NK-92 treated with Interleukin-12 subunit alpha and Interleukin-12 subunit beta, amount 100 ng/mL, for 24 hours (cell line): ENCODE results near the gene HOATZ.

Experiments used
- DNase-seq: peaks from one replicate; lab custom pipeline; 2025; lab: John Stamatoyannopoulos, UW

HOATZ gene

DNA sequence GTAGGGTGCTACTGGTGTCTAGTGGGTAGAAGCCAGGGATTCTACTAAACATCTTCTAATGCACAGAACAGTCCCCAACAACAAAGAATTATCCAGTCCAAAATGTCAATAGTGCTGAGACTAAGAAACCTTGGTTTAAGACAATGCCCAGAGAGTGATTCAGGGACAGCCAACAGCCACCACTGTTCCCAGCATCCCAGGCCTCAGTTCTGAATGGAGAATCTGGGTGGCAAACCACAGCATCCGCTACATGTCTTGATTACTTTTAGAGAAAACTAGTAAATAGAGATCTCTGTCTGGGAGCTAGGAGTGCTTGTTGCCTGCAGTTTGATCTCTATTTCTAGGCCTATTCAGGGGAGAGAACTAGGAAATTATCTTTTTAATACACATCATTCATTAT, 66.8 kb downstream of the HOATZ start:
- DNase-seq, result no peak

DNA sequence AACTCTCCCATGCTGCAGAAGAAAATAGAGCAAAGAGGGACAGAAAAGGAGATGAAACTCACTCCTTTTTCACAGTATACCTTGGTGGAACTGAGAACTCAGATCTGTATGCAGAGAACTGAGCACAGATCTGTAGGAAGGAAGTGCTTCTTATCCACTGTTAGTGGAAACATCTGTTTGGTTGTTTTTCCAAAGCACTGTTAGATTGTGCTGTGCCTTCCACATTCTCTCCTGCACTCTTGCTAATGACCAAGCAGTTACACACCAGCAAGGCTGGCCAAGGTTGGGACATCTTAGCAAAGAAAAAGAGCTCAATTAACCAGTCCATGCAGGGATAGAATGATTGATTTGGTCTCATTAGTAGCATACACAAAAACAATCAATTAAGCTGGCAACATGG, 67.6 kb downstream of the HOATZ start:
- DNase-seq, result no peak

DNA sequence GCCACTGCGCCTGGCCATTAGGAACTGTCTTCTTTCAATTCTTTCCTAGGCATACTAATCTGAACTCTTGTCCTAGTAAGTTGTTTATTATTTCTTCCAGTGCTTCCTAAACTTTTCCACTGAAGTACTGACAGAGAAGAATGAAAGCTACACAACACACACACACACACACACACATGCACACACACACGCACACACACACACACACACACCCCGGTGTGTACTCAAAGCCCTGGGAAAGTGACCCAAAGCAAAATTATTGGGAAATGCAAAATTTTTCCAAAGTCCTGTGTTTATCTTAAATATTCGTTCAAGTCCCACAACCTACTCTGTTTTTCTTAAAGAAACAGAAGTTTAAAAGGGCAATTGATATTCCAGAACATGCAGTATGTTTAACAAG, 68.3 kb downstream of the HOATZ start:
- DNase-seq, result no peak

DNA sequence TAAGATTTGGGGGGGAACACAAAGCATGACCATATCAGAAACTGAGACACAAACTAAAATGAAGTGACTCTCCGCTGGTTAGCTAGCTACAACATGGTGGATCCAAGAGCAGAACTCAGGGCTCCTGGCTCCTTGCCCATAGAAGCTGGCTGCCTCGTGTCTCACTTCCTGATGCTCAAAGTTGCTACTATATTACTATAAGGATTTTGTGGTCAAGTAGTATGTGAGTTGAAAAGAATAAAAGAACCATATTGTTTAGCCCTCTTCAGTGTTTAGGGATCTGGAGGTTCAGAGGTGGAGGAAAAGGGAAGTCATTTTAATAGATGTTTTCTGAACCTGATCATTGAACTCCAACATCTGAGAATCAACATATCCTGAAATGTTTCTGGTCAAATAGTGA, 70.8 kb downstream of the HOATZ start:
- DNase-seq, result no peak

DNA sequence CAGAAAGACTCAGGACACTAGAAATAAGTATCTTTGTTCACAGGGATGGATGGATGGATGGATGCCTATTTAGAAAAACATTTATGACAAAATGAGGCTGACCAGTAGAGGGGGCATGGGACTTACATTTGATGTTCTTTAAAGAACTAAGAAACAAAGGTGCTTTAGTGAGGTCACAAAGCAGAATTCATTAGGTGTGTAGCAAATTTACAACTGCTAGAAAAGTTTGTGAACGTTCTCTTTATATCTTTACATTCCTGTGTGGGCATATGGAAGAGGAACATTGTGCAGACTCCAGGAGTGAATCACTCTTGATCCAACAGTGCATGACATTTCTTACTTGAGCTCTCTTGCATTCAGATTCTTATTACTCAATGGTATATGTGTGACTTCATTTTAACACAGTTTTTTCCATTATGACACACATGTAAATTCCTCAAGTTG, 71.8 kb downstream of the HOATZ start:
- no peak for DNase-seq
